Renal pelvis (tissue), 4 donors: ENCODE measurements around the gene ALDH1A2. TPM values are rescaled to one million over a fixed set of nuclear protein-coding genes. Genes with fewer than 3 reads are reported as not detected.
A peak's percentile ranks its signal among the peaks of the same experiment; 100 is the strongest.

Experiments
- DNase-seq: peaks from one replicate; pipeline ENCODE4 v3.0.0-alpha.2; 2013
- polyA plus RNA-seq, 3 donors: library from polyadenylated mRNA; unstranded; fragments of 120-200 nt; gene quantifications; one replicate each; pipeline ENCODE4 v1.2.1, GENCODE V29; 2013; ENCODE audit not compliant: insufficient read length in 3 of 3

ALDH1A2 gene
- polyA plus RNA-seq, 3 donors = 246 to 336 (median 277) TPM

- no peak for DNase-seq
Measured at GRCh38 chr15:58077427-58077826, 11.9 kb upstream of the ALDH1A2 start.

- no peak for DNase-seq
Measured at GRCh38 chr15:58074452-58074851, 8.9 kb upstream of the ALDH1A2 start.

- DNase-seq = no peak
Measured at GRCh38 chr15:58070801-58071418, 5.4 kb upstream of the ALDH1A2 start.

- DNase-seq = no peak
Measured at GRCh38 chr15:58069008-58069407, 3.5 kb upstream of the ALDH1A2 start.

- DNase-seq = no peak
Measured at GRCh38 chr15:58066042-58066867, 744 bp upstream of the ALDH1A2 start.

GRCh38 chr15:58064980-58065444 lies 499 bp downstream of the ALDH1A2 start:
- DNase-seq = no peak

- DNase-seq = no peak
Measured at GRCh38 chr15:58064082-58064979, 1.2 kb downstream of the ALDH1A2 start.

- DNase-seq = no peak
Measured at GRCh38 chr15:58063614-58064013, 1.9 kb downstream of the ALDH1A2 start.

- no peak for DNase-seq
Measured at GRCh38 chr15:58062983-58063382, 2.5 kb downstream of the ALDH1A2 start.

- DNase-seq = no peak
Measured at GRCh38 chr15:58062175-58062574, 3.3 kb downstream of the ALDH1A2 start.

- no peak for DNase-seq
Measured at GRCh38 chr15:58060575-58060974, 4.9 kb downstream of the ALDH1A2 start.

GRCh38 chr15:58058729-58059128 lies 6.8 kb downstream of the ALDH1A2 start:
- DNase-seq = no peak

- no peak for DNase-seq
Measured at GRCh38 chr15:58058073-58058472, 7.4 kb downstream of the ALDH1A2 start.

GRCh38 chr15:58057559-58057958 lies 8.0 kb downstream of the ALDH1A2 start:
- DNase-seq = no peak

- no peak for DNase-seq
Measured at GRCh38 chr15:58056015-58056414, 9.5 kb downstream of the ALDH1A2 start.

- no peak for DNase-seq
Measured at GRCh38 chr15:58053315-58054153, 12.0 kb downstream of the ALDH1A2 start.

GRCh38 chr15:58052334-58052733 lies 13.2 kb downstream of the ALDH1A2 start:
- no peak for DNase-seq

- DNase-seq = no peak
Measured at GRCh38 chr15:58049520-58050227, 15.8 kb downstream of the ALDH1A2 start.

- no peak for DNase-seq
Measured at GRCh38 chr15:58048261-58048660, 17.2 kb downstream of the ALDH1A2 start.

GRCh38 chr15:58047149-58047548 lies 18.4 kb downstream of the ALDH1A2 start:
- no peak for DNase-seq

GRCh38 chr15:58046467-58046866 lies 19.0 kb downstream of the ALDH1A2 start:
- DNase-seq = peak; percentile 48
